Neural crest cell (in vitro differentiated cells): ENCODE results near the gene CDHR2. TPM values are rescaled to one million over a fixed set of nuclear protein-coding genes. Genes with fewer than 3 reads are reported as not detected.

Experiments
- DNase-seq: peaks from one replicate; pipeline ENCODE4 v3.0.0; 2021; ENCODE audit warnings: low read depth, mixed read lengths, low spot score
- H3K27ac Mint-ChIP-seq: one replicate; pipeline ENCODE4 v1.8.0; 2021; ENCODE audit warnings: mild to moderate bottlenecking, mixed read lengths; ENCODE audit not compliant: unreplicated experiment
- H3K27me3 Mint-ChIP-seq: 2 replicates; pipeline ENCODE4 v1.8.0; 2021; ENCODE audit warnings: low read depth, mild to moderate bottlenecking, mixed read lengths
- H3K36me3 Mint-ChIP-seq: 2 replicates; pipeline ENCODE4 v1.8.0; 2021; ENCODE audit warnings: low read depth, mild to moderate bottlenecking, mixed read lengths
- H3K4me1 Mint-ChIP-seq: 2 replicates; pipeline ENCODE4 v1.8.0; 2021; ENCODE audit warnings: mixed read lengths
- H3K4me3 Mint-ChIP-seq: one replicate; pipeline ENCODE4 v1.8.0; 2021; ENCODE audit warnings: mild to moderate bottlenecking, mixed read lengths
- H3K9me3 Mint-ChIP-seq: 2 replicates; pipeline ENCODE4 v1.8.0; 2021; ENCODE audit warnings: mixed read lengths
- total RNA-seq: library from RNA; stranded (reverse); gene quantifications from 2 replicates; pipeline ENCODE4 v1.2.1, GENCODE V29; 2021
- TF ChIP-seq, protein P1 (sequence below): fragments of 200-600 bp; sonication (generic); conservative IDR thresholded peaks from 2 replicates; pipeline ENCODE4 v1.5.0; 2021; ENCODE audit warnings: antibody characterized with exemption, mild to moderate bottlenecking

Gene CDHR2
- total RNA-seq, 1 donor from 2014 or later, result not detected

DNA sequence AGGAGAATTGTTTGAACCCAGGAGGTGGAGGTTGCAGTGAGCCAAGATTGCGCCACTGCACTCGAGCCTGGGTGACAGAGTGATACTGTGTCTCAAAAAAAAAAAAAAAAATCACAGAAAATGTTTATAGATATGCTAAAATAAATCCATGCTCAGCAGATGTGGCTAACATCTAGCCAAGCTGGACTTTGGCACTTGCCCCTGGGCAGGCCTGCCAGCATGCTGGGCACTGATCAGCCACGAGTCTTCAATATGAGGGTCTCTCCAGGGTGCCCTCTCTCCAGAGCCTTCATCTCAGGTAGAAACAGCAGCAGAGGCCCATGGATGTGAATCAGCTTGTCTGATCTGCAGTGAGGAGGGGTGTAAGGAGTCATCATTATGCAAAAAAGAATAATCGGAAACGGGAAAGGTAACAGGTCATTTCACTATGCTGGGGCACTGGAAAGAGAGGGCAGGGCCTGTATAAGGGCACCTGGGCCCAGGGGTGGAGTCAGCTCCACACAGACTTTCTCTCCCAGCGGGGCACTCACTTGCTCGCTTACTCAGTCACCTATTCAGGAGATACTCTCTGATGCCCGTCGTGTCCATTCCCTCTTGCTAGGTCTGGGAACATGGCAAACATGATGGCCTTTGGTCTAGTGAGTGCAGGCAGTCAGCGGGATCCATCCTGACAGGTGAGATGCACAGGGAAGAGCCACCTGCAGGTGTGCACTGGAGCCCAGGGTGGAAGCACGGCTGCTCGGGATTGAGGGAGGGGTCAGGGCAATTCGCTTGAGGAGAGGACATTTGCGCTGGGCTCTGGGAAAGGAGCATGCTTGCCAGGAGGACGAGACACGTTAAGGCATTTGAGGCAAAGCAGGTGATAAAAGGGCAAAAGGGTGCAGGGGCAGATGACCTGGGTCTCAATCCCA, 29.1 kb upstream of the CDHR2 start:
- TF ChIP-seq, protein P1, sequence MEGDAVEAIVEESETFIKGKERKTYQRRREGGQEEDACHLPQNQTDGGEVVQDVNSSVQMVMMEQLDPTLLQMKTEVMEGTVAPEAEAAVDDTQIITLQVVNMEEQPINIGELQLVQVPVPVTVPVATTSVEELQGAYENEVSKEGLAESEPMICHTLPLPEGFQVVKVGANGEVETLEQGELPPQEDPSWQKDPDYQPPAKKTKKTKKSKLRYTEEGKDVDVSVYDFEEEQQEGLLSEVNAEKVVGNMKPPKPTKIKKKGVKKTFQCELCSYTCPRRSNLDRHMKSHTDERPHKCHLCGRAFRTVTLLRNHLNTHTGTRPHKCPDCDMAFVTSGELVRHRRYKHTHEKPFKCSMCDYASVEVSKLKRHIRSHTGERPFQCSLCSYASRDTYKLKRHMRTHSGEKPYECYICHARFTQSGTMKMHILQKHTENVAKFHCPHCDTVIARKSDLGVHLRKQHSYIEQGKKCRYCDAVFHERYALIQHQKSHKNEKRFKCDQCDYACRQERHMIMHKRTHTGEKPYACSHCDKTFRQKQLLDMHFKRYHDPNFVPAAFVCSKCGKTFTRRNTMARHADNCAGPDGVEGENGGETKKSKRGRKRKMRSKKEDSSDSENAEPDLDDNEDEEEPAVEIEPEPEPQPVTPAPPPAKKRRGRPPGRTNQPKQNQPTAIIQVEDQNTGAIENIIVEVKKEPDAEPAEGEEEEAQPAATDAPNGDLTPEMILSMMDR, result no peak
- Mint-ChIP-seq H3K4me3 (no peak overlapping the region), H3K27ac (no peak overlapping the region), H3K27me3 (no peaks in the 10 kb centered on the region), H3K4me1 (no peaks in the 10 kb centered on the region), H3K36me3 (no peaks in the 10 kb centered on the region), H3K9me3 (no peaks in the 10 kb centered on the region)
- no peak for DNase-seq

DNA sequence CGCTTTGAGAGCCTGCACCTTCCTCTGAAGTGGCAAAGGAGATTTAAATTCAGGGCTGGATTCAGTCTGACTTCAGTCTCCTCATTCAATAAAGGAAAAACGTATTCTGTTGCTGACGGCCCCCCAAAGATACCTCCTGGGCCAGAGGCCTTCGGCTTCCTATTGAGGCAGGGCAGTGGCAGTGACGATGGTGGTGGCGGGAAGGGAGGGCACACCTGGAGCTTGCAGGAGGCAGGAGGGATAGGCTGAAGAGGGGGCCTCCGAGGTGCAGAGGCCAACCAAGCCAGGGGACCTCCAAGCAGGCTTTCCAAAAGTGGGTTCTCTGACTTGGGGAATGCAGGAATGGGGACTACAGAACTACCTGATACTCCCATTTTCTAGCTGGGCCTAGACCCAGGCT, 27.9 kb upstream of the CDHR2 start:
- no peaks in the 10 kb centered on the region for H3K4me1 Mint-ChIP-seq
- DNase-seq, result no peak
- H3K9me3 Mint-ChIP-seq, result no peaks in the 10 kb centered on the region
- no peak overlapping the region for H3K27ac Mint-ChIP-seq
- H3K36me3 Mint-ChIP-seq, result peaks cover 3% of the 10 kb centered on the region
- H3K27me3 Mint-ChIP-seq, result no peaks in the 10 kb centered on the region
- TF ChIP-seq, protein P1, result no peak
- H3K4me3 Mint-ChIP-seq, result no peak overlapping the region

DNA sequence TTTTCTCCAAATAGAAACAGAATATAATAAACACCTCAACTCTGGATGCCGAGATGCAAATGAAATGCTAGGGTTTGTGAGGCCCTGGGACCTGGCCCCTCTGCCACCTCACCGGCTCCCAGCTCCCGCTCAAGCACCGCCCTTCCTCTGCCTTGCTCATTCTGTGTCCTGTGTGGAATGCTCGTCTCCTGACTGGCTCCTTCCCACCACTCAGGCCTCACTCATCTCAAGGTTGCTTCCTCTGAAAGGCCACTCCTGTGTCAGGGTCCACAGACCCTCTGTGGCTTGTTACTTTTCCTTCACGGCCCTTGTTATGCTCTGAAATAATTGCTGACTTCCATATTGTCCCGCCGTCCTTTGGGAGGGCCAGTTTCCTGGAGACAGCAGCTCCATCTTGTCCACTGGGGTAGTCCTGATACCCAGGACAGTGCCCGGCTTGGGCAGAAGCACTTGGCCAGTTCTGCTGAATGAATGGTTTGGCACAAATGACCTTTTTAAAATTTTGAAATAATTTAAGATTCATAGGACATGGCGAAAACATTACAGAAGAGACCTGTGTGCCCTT, 27.4 kb upstream of the CDHR2 start:
- no peak for DNase-seq
- no peaks in the 10 kb centered on the region for H3K27me3 Mint-ChIP-seq
- no peaks in the 10 kb centered on the region for H3K9me3 Mint-ChIP-seq
- no peak overlapping the region for H3K27ac Mint-ChIP-seq
- TF ChIP-seq, protein P1, result no peak
- no peaks in the 10 kb centered on the region for H3K4me1 Mint-ChIP-seq
- peaks cover 3% of the 10 kb centered on the region for H3K36me3 Mint-ChIP-seq
- H3K4me3 Mint-ChIP-seq, result no peak overlapping the region

DNA sequence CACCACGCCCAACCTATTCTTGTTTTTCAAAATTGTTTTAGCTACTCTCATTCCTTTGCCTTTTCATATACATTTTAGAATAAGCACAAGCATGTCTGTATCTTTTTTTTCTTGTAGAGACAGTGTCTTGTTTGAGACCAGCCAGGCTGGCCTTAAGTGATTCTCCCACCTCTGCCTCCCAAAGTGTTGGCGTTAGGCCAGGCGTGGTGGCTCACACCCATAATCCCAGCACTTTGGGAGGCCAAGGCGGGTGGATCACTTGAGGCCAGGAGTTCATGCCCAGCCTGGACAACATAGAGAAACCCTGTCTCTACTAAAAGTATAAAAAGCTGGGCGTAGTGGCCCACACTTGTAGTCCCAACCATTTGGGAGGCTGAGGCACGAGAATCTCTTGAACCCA, 25.0 kb upstream of the CDHR2 start:
- no peaks in the 10 kb centered on the region for H3K4me1 Mint-ChIP-seq
- H3K9me3 Mint-ChIP-seq, result no peaks in the 10 kb centered on the region
- H3K27ac Mint-ChIP-seq, result no peak overlapping the region
- DNase-seq, result no peak
- TF ChIP-seq, protein P1, result no peak
- no peak overlapping the region for H3K4me3 Mint-ChIP-seq
- H3K27me3 Mint-ChIP-seq, result no peaks in the 10 kb centered on the region
- peaks cover 3% of the 10 kb centered on the region for H3K36me3 Mint-ChIP-seq

DNA sequence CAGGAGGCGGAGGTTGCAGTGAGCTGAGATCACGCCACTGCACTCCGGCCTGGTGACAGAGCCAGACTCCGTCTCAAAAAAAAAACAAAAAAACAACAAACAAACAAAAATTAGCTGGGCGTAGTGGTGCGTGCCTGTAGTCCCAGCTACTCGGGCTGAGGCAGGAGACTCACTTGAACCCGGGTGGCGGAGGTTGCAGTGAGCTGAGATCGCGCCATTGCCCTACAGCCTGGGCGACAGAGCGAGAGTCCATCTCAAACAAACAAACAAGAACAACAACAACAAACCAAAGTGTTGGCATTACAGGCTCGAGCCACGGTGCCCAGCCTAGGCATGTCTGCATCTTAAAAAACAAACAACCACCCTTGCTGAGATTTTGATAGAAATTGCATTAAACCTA, 24.2 kb upstream of the CDHR2 start:
- H3K4me3 Mint-ChIP-seq, result no peak overlapping the region
- H3K36me3 Mint-ChIP-seq, result peaks cover 3% of the 10 kb centered on the region
- DNase-seq, result no peak
- H3K27me3 Mint-ChIP-seq, result no peaks in the 10 kb centered on the region
- H3K27ac Mint-ChIP-seq, result no peak overlapping the region
- H3K9me3 Mint-ChIP-seq, result no peaks in the 10 kb centered on the region
- no peaks in the 10 kb centered on the region for H3K4me1 Mint-ChIP-seq
- TF ChIP-seq, protein P1, result no peak
